HEK293 (cell line): ENCODE results near the gene HEMK1.

Source experiments
- CTCF ChIA-PET: fragments of 350-600 bp; formaldehyde crosslinking; extraction: SDS; loops from one replicate; lab custom pipeline; 2021; ENCODE audit warnings: antibody characterized with exemption; lab: Yijun Ruan, JAX
- POLR2A ChIA-PET: fragments of 300-600 bp; formaldehyde crosslinking; extraction: SDS; loops from one replicate; lab custom pipeline; 2020; ENCODE audit warnings: antibody characterized with exemption, inconsistent platforms; lab: Yijun Ruan, JAX
- H3K27ac ChIP-seq: fragments of 200-500 bp; sonication (Bioruptor generic); 2 replicates; pipeline ENCODE4 v1.5.1; 2014; ENCODE audit warnings: low read depth, low read length, control low read depth, inconsistent platforms; ENCODE audit errors: extremely low read depth
- H3K36me3 ChIP-seq, 2 experiments: fragments of 200-500 bp in 1 of 2; sonication (Bioruptor generic) in 1 of 2; 1 replicate in 1 of 2; 2 replicates in 1 of 2; pipeline ENCODE4 v1.5.1; 2014 to 2017; ENCODE audit warnings: inconsistent platforms in 2 of 2, low read length in 2 of 2; ENCODE audit not compliant: control insufficient read depth in 2 of 2, insufficient read depth in 1 of 2
- H3K4me1 ChIP-seq: fragments of 200-500 bp; sonication (Bioruptor generic); 2 replicates; pipeline ENCODE4 v1.5.1; 2014; ENCODE audit warnings: mild to moderate bottlenecking, low read length, inconsistent platforms; ENCODE audit not compliant: control insufficient read depth, insufficient read depth
- H3K4me3 ChIP-seq: 2 replicates; pipeline ENCODE4 v1.5.1; 2011; ENCODE audit warnings: low read depth, mild to moderate bottlenecking, control low read depth, low read length, moderate library complexity
- H3K9me3 ChIP-seq: fragments of 200-500 bp; sonication (Bioruptor generic); 2 replicates; pipeline ENCODE4 v1.5.1; 2014; ENCODE audit warnings: low read depth, low read length, inconsistent platforms; ENCODE audit not compliant: control insufficient read depth, insufficient read depth
- EGR2 ChIP-seq: fragments of 450-650 bp; formaldehyde crosslinking; IDR thresholded peaks from 2 replicates; pipeline ENCODE4 v1.5.1; 2016; ENCODE audit warnings: low read depth, missing biosample characterization, missing genetic modification characterization
- GLIS1 ChIP-seq: fragments of 450-650 bp; formaldehyde crosslinking; IDR thresholded peaks from 2 replicates; pipeline ENCODE4 v1.5.1; 2016; ENCODE audit warnings: missing biosample characterization, missing genetic modification characterization
- PRDM4 ChIP-seq: fragments of 450-650 bp; formaldehyde crosslinking; IDR thresholded peaks from 2 replicates; pipeline ENCODE4 v1.5.1; 2017; ENCODE audit warnings: missing biosample characterization, missing genetic modification characterization
- SP7 ChIP-seq: fragments of 450-650 bp; formaldehyde crosslinking; IDR thresholded peaks from 2 replicates; pipeline ENCODE4 v1.5.1; 2016; ENCODE audit warnings: missing biosample characterization, missing genetic modification characterization
- ZBTB20 ChIP-seq: fragments of 450-650 bp; formaldehyde crosslinking; IDR thresholded peaks from 2 replicates; pipeline ENCODE4 v1.5.1; 2016; ENCODE audit warnings: missing biosample characterization, missing genetic modification characterization
- ZBTB44 ChIP-seq: fragments of 450-650 bp; IDR thresholded peaks from 2 replicates; pipeline ENCODE4 v1.5.1; 2018; ENCODE audit warnings: missing biosample characterization, mild to moderate bottlenecking, missing genetic modification characterization
- ZBTB6 ChIP-seq: fragments of 450-650 bp; formaldehyde crosslinking; IDR thresholded peaks from 2 replicates; pipeline ENCODE4 v1.5.1; 2017; ENCODE audit warnings: missing biosample characterization, missing genetic modification characterization
- ZFHX2 ChIP-seq: fragments of 450-650 bp; formaldehyde crosslinking; conservative IDR thresholded peaks from 2 replicates; pipeline ENCODE4 v1.5.1; 2016; ENCODE audit warnings: missing biosample characterization, missing genetic modification characterization
- ZIC2 ChIP-seq: fragments of 450-650 bp; formaldehyde crosslinking; IDR thresholded peaks from 2 replicates; pipeline ENCODE4 v1.5.1; 2016; ENCODE audit warnings: missing biosample characterization, missing genetic modification characterization
- ZNF280C ChIP-seq: fragments of 450-650 bp; formaldehyde crosslinking; IDR thresholded peaks from 2 replicates; pipeline ENCODE4 v1.5.1; 2016; ENCODE audit warnings: missing biosample characterization, missing genetic modification characterization
- ZNF302 ChIP-seq: fragments of 450-650 bp; formaldehyde crosslinking; IDR thresholded peaks from 2 replicates; pipeline ENCODE4 v1.5.1; 2016; ENCODE audit warnings: missing biosample characterization, missing genetic modification characterization, low read depth
- ZNF362 ChIP-seq: fragments of 450-650 bp; formaldehyde crosslinking; IDR thresholded peaks from 2 replicates; pipeline ENCODE4 v1.5.1; 2016; ENCODE audit warnings: missing biosample characterization, missing genetic modification characterization
- ZNF521 ChIP-seq: fragments of 450-650 bp; formaldehyde crosslinking; IDR thresholded peaks from 2 replicates; pipeline ENCODE4 v1.5.1; 2017; ENCODE audit warnings: missing biosample characterization, mild to moderate bottlenecking, missing genetic modification characterization
- ZNF530 ChIP-seq: fragments of 450-650 bp; formaldehyde crosslinking; IDR thresholded peaks from 2 replicates; pipeline ENCODE4 v1.5.1; 2016; ENCODE audit warnings: low read depth, missing biosample characterization, missing genetic modification characterization
- ZNF585B ChIP-seq: fragments of 450-650 bp; formaldehyde crosslinking; IDR thresholded peaks from 2 replicates; pipeline ENCODE4 v1.5.1; 2016; ENCODE audit warnings: missing biosample characterization, missing genetic modification characterization
- ZNF610 ChIP-seq: fragments of 450-650 bp; formaldehyde crosslinking; IDR thresholded peaks from 2 replicates; pipeline ENCODE4 v1.5.1; 2016; ENCODE audit warnings: missing biosample characterization, missing genetic modification characterization, borderline replicate concordance
- ZNF621 ChIP-seq: fragments of 450-650 bp; formaldehyde crosslinking; IDR thresholded peaks from 2 replicates; pipeline ENCODE4 v1.5.1; 2017; ENCODE audit warnings: missing biosample characterization, missing genetic modification characterization
- ZNF654 ChIP-seq: fragments of 450-650 bp; formaldehyde crosslinking; IDR thresholded peaks from 2 replicates; pipeline ENCODE4 v1.5.1; 2016; ENCODE audit warnings: low read depth, missing biosample characterization, missing genetic modification characterization
- ZNF660 ChIP-seq: fragments of 450-650 bp; IDR thresholded peaks from 2 replicates; pipeline ENCODE4 v1.5.1; 2018; ENCODE audit warnings: missing biosample characterization, mild to moderate bottlenecking, missing genetic modification characterization
- ZNF76 ChIP-seq: fragments of 450-650 bp; formaldehyde crosslinking; IDR thresholded peaks from 2 replicates; pipeline ENCODE4; 2016; ENCODE audit warnings: low read depth, missing biosample characterization, missing genetic modification characterization, borderline replicate concordance
- ZNF792 ChIP-seq: fragments of 450-650 bp; formaldehyde crosslinking; IDR thresholded peaks from 2 replicates; pipeline ENCODE4 v1.5.1; 2016; ENCODE audit warnings: missing biosample characterization, missing genetic modification characterization
- ZSCAN23 ChIP-seq: fragments of 450-650 bp; formaldehyde crosslinking; IDR thresholded peaks from 2 replicates; pipeline ENCODE4 v1.5.1; 2016; ENCODE audit warnings: missing biosample characterization, missing genetic modification characterization

The HEMK1 gene

GRCh38 chr3:50549226-50549625, 20.1 kb upstream of the HEMK1 start:
- POLR2A ChIA-PET = no interaction called here
- no peak overlapping the region for H3K27ac ChIP-seq
- CTCF ChIA-PET = interaction anchor here (0.6 to 2.8 kb wide), 11 partner anchors 10 to 1835 kb away, joined by 3 to 27 read pairs (median 5); partner anchors contain the start of genes CYB561D2, HEMK1 and NPRL2
- no peaks in the 10 kb centered on the region for H3K4me1 ChIP-seq
- no peaks in the 10 kb centered on the region for H3K9me3 ChIP-seq
- no peaks in the 10 kb centered on the region for H3K36me3 ChIP-seq
- no peak overlapping the region for H3K4me3 ChIP-seq
- TF ChIP-seq GLIS1 (tag by site-specific recombination) (peak; percentile 26; the same call in 1 of the 2 replicates), ZNF521 (tag by site-specific recombination) (no peak), ZBTB6 (no peak), ZNF660 (tag by site-specific recombination) (no peak), PRDM4 (tag by site-specific recombination) (no peak), ZNF585B (no peak), ZSCAN23 (tag by site-specific recombination) (no peak)

- Histone ChIP-seq H3K9me3 (no peaks in the 10 kb centered on the region), H3K27ac (no peak overlapping the region), H3K4me3 (no peak overlapping the region), H3K4me1 (no peaks in the 10 kb centered on the region), H3K36me3 (no peaks in the 10 kb centered on the region)
- POLR2A ChIA-PET = no interaction called here
- CTCF ChIA-PET = interaction anchor here (0.5 to 2.8 kb wide), 21 partner anchors 10 to 861 kb away, joined by 3 to 27 read pairs (median 4); partner anchors contain the start of genes CYB561D2, HEMK1 and NPRL2
- TF ChIP-seq ZNF530 (tag by site-specific recombination) (no peak), ZNF654 (tag by site-specific recombination) (peak; percentile 51)
These were observed 19.1 kb upstream of the HEMK1 start for GRCh38 chr3:50550079-50550736.

- ChIA-PET POLR2A (no interaction called here), CTCF (interaction anchor here (0.5 to 2.8 kb wide), 13 partner anchors 8 to 860 kb away, joined by 3 to 27 read pairs (median 3); partner anchors contain the start of genes CYB561D2 and NPRL2)
- no peak overlapping the region for H3K27ac ChIP-seq
- no peak overlapping the region for H3K4me3 ChIP-seq
- H3K9me3 ChIP-seq = no peaks in the 10 kb centered on the region
- no peaks in the 10 kb centered on the region for H3K4me1 ChIP-seq
- H3K36me3 ChIP-seq = no peaks in the 10 kb centered on the region
- TF ChIP-seq EGR2 (tag by site-specific recombination) (peak; percentile 39; the same call in 1 of the 2 replicates), ZNF610 (tag by site-specific recombination) (no peak), ZFHX2 (peak; percentile 44), ZNF302 (tag by site-specific recombination) (no peak), ZBTB20 (tag by site-specific recombination) (0 out of 2 replicates have a peak, but pooled peaks have one; percentile 18), ZNF792 (tag by site-specific recombination) (no peak), SP7 (tag by site-specific recombination) (no peak), ZNF621 (no peak), ZIC2 (peak; percentile 59), ZNF76 (tag by site-specific recombination) (no peak), ZBTB44 (no peak), ZNF362 (no peak), ZNF280C (no peak)
These were observed 18.2 kb upstream of the HEMK1 start for GRCh38 chr3:50551054-50551659.
